Breast epithelium (tissue), 4 donors: ENCODE data around the gene EGFL6. TPM values are rescaled to one million over a fixed set of nuclear protein-coding genes. Genes with fewer than 3 reads are reported as not detected.
"Not testable (repeated sequence)": the region's sequence is repeated elsewhere in the genome, so short reads cannot be mapped to it uniquely, and the experiment has no call there.

Experiments used
- DNase-seq, 2 donors: peaks; one replicate each; pipeline ENCODE4 v3.0.0-alpha.2; 2019; ENCODE audit warnings: low spot score in 2 of 2
- H3K27ac ChIP-seq, 2 donors: fragments of 200-600 bp; sonication (generic) in 1 of 2; one replicate each; pipeline ENCODE4 v1.5.1; 2016 to 2019; ENCODE audit warnings: mild to moderate bottlenecking in 1 of 2
- H3K27me3 ChIP-seq, 2 donors: fragments of 200-600 bp; sonication (generic) in 1 of 2; one replicate each; pipeline versions ENCODE4 v1.5.1 to v1.6.0; 2017 to 2019; ENCODE audit warnings: control low read depth in 1 of 2, mild to moderate bottlenecking in 1 of 2
- H3K36me3 ChIP-seq: fragments of 200-600 bp; one replicate; pipeline ENCODE4 v1.5.1; 2019
- H3K4me1 ChIP-seq, 2 donors: fragments of 200-600 bp; sonication (generic); one replicate each; pipeline ENCODE4 v1.5.1; 2016 to 2019; ENCODE audit warnings: control low read depth in 1 of 2
- H3K4me3 ChIP-seq, 3 donors: fragments of 200-600 bp; sonication (generic); 1 replicate in 2 of 3; 2 replicates in 1 of 3; pipeline ENCODE4 v1.5.1; 2016 to 2019; ENCODE audit warnings: mild to moderate bottlenecking in 3 of 3, moderate library complexity in 2 of 3
- H3K9me3 ChIP-seq, 2 donors: fragments of 200-600 bp; sonication (generic) in 1 of 2; one replicate each; pipeline ENCODE4 v1.5.1; 2016 to 2019; ENCODE audit warnings: control low read depth in 1 of 2
- POLR2A ChIP-seq: fragments of 450-650 bp; IDR thresholded peaks from one replicate; pipeline ENCODE4 v1.6.1; 2016; ENCODE audit warnings: antibody characterized with exemption, mild to moderate bottlenecking, moderate library complexity
- POLR2AphosphoS5 ChIP-seq, 3 donors: sonication (generic); formaldehyde crosslinking; IDR thresholded peaks; one replicate each; pipeline ENCODE4 v1.6.1; 2017; ENCODE audit warnings: antibody characterized with exemption in 3 of 3
- intact Hi-C: fragments of 100-400 bp; cut with DNase I; formaldehyde crosslinking; loops from one replicate; pipeline ENCODE4 v1.15.1; 2023; ENCODE audit warnings: low total_unique reads
- total RNA-seq, 3 donors: library from RNA; depleted of rRNA; stranded (reverse); fragments of >200 nt; gene quantifications; one replicate each; pipeline ENCODE4 v1.1.0, GENCODE V29; 2016
- TF ChIP-seq, protein P1 (sequence below), 3 donors: fragments of 450-650 bp; IDR thresholded peaks; one replicate each; pipeline ENCODE4 v1.5.1; 2016 to 2017; ENCODE audit warnings: antibody characterized with exemption in 3 of 3, mild to moderate bottlenecking in 3 of 3, moderate library complexity in 3 of 3

The EGFL6 gene
- total RNA-seq, 3 donors from 2014 or later = 0.59 to 11.8 (median 0.98) TPM

GRCh38 chrX:13614154-13614553 is 44.8 kb downstream of the EGFL6 start:
- no peak overlapping the region for H3K27ac ChIP-seq
- intact Hi-C loops = no loop called here
- peaks cover 0 to 54% of the 10 kb centered on the region in 2 donors for H3K27me3 ChIP-seq
- no peaks in the 10 kb centered on the region for H3K4me1 ChIP-seq
- no peak overlapping the region for H3K4me3 ChIP-seq
- H3K9me3 ChIP-seq = no peaks in the 10 kb centered on the region
- H3K36me3 ChIP-seq = no peaks in the 10 kb centered on the region
- TF ChIP-seq, protein P1, sequence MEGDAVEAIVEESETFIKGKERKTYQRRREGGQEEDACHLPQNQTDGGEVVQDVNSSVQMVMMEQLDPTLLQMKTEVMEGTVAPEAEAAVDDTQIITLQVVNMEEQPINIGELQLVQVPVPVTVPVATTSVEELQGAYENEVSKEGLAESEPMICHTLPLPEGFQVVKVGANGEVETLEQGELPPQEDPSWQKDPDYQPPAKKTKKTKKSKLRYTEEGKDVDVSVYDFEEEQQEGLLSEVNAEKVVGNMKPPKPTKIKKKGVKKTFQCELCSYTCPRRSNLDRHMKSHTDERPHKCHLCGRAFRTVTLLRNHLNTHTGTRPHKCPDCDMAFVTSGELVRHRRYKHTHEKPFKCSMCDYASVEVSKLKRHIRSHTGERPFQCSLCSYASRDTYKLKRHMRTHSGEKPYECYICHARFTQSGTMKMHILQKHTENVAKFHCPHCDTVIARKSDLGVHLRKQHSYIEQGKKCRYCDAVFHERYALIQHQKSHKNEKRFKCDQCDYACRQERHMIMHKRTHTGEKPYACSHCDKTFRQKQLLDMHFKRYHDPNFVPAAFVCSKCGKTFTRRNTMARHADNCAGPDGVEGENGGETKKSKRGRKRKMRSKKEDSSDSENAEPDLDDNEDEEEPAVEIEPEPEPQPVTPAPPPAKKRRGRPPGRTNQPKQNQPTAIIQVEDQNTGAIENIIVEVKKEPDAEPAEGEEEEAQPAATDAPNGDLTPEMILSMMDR (IDR thresholded peaks at IDR 0.05) = no peak
- no peak for TF ChIP-seq POLR2A
- DNase-seq = no peak

GRCh38 chrX:13620207-13620606 is 50.8 kb downstream of the EGFL6 start:
- DNase-seq = no peak
- no peak overlapping the region for H3K4me3 ChIP-seq
- no peak overlapping the region for H3K27ac ChIP-seq
- TF ChIP-seq POLR2A (no peak), POLR2AphosphoS5 (IDR thresholded peaks at IDR 0.05) (no peak)
- TF ChIP-seq, protein P1 (IDR thresholded peaks at IDR 0.05) = no peak
- no peaks in the 10 kb centered on the region for H3K4me1 ChIP-seq
- intact Hi-C loops = no loop called here
- peaks cover 0 to 54% of the 10 kb centered on the region in 2 donors for H3K27me3 ChIP-seq
- H3K9me3 ChIP-seq = peaks cover 7 to 13% of the 10 kb centered on the region in 2 donors
- no peaks in the 10 kb centered on the region for H3K36me3 ChIP-seq

- intact Hi-C loops = no loop called here
- H3K9me3 ChIP-seq = peaks cover 7 to 13% of the 10 kb centered on the region in 2 donors
- DNase-seq = no peak
- peaks cover 0 to 65% of the 10 kb centered on the region in 2 donors for H3K27me3 ChIP-seq
- H3K4me3 ChIP-seq = no peak overlapping the region
- no peaks in the 10 kb centered on the region for H3K4me1 ChIP-seq
- H3K36me3 ChIP-seq = no peaks in the 10 kb centered on the region
- TF ChIP-seq, protein P1 (IDR thresholded peaks at IDR 0.05) = no peak
- TF ChIP-seq POLR2AphosphoS5 (IDR thresholded peaks at IDR 0.05) = no peak
- no peak for TF ChIP-seq POLR2A
- H3K27ac ChIP-seq = no peak overlapping the region
These were observed 53.1 kb downstream of the EGFL6 start for GRCh38 chrX:13622401-13622964.

GRCh38 chrX:13627306-13627705 is 57.9 kb downstream of the EGFL6 start:
- peaks cover 11 to 25% of the 10 kb centered on the region in 2 donors for H3K9me3 ChIP-seq
- H3K27me3 ChIP-seq = peaks cover 0 to 57% of the 10 kb centered on the region in 2 donors
- TF ChIP-seq POLR2AphosphoS5 (IDR thresholded peaks at IDR 0.05) = no peak
- TF ChIP-seq, protein P1 (IDR thresholded peaks at IDR 0.05) = no peak
- no peak for TF ChIP-seq POLR2A
- H3K4me3 ChIP-seq = no peak overlapping the region
- DNase-seq = no peak
- H3K36me3 ChIP-seq = no peaks in the 10 kb centered on the region
- no peaks in the 10 kb centered on the region for H3K4me1 ChIP-seq
- H3K27ac ChIP-seq = no peak overlapping the region
- intact Hi-C loops = no loop called here

DNA sequence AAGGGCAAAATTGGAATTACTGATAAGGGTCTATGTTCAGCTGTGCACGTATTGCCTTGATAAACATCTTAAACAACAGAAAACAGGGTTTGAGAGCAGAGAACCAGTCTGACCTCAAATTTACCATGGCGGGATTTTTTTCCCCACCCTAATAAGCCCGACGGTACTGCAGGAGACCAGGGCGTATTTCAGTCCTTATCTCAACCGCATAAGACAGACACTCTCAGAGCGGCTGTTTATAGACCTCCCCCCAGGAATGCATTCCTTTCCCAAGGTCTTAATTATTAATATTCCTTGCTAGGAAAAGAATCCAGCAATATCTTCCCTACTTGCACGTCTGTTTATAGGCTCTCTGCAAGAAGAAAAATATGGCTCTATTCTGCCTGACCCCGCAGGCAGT is 67.8 kb downstream of the EGFL6 start:
- H3K27ac ChIP-seq, intact Hi-C loops, DNase-seq, H3K4me1 ChIP-seq, H3K36me3 ChIP-seq, H3K4me3 ChIP-seq: not testable (repeated sequence)
- Histone ChIP-seq H3K9me3 (peaks cover 7 to 24% of the 10 kb centered on the region in 2 donors), H3K27me3 (peaks cover 0 to 69% of the 10 kb centered on the region in 2 donors)

DNA sequence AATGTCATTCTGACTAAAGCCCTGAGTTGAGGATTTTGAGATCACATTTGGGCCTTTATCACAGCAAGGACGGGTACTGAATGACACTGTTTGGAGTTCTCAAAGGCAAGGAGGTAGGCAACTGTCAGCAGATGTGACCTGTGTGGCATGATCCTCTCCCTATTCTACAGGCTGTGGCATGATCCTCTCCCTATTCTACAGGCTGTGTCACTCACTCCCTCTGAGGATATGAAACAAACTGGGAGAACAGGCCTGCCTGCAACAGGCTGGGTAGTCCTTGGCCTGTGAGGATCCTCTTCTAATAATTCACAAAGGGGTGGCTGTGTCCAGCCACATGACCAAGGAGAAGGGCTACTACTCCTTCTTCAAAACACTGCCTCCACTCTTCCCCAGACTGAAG is 68.6 kb downstream of the EGFL6 start:
- Histone ChIP-seq H3K27ac (no peak overlapping the region), H3K9me3 (peaks cover 7 to 24% of the 10 kb centered on the region in 2 donors), H3K4me1 (no peaks in the 10 kb centered on the region), H3K27me3 (peaks cover 0 to 70% of the 10 kb centered on the region in 2 donors), H3K4me3 (no peak overlapping the region), H3K36me3 (no peaks in the 10 kb centered on the region)
- intact Hi-C loops = no loop called here
- no peak for DNase-seq
- TF ChIP-seq POLR2AphosphoS5 (IDR thresholded peaks at IDR 0.05) (no peak), POLR2A (no peak)
- TF ChIP-seq, protein P1 (IDR thresholded peaks at IDR 0.05) = no peak
